HepG2 (cell line): Measurements from ENCODE around the gene CD300LF.

Source experiments
- ARNT ChIP-seq: fragments of 450-650 bp; IDR thresholded peaks from 2 replicates; pipeline ENCODE4 v1.6.1; 2017
- DR1 ChIP-seq: sonication (generic); formaldehyde crosslinking; IDR thresholded peaks from 2 replicates; pipeline ENCODE4 v1.8.0; 2021; ENCODE audit warnings: mild to moderate bottlenecking, missing genetic modification reagents, inconsistent platforms
- EP300 ChIP-seq, 3 experiments: sonication (generic) in 1 of 3; formaldehyde crosslinking in 1 of 3; IDR thresholded peaks; 2 replicates each; pipeline versions ENCODE4 v1.5.1 to v1.6.1; 2011 to 2020; ENCODE audit warnings: low read depth in 2 of 3, low read length in 2 of 3, borderline replicate concordance in 1 of 3, improper control_type of control experiment in 1 of 3, mild to moderate bottlenecking in 1 of 3, missing genetic modification reagents in 1 of 3, moderate library complexity in 1 of 3
- MYC ChIP-seq: sonication (generic); formaldehyde crosslinking; IDR thresholded peaks from 2 replicates; pipeline ENCODE4 v1.9.0; 2021; ENCODE audit warnings: missing genetic modification reagents, borderline replicate concordance
- ZNF260 ChIP-seq: sonication (generic); formaldehyde crosslinking; IDR thresholded peaks from 2 replicates; pipeline ENCODE4 v1.4.0; 2020; ENCODE audit warnings: missing genetic modification reagents, low read depth, mild to moderate bottlenecking, borderline replicate concordance
- ZSCAN12 ChIP-seq: sonication (generic); formaldehyde crosslinking; IDR thresholded peaks from 2 replicates; pipeline ENCODE4 v1.9.0; 2021; ENCODE audit warnings: mild to moderate bottlenecking, missing genetic modification reagents

DNA sequence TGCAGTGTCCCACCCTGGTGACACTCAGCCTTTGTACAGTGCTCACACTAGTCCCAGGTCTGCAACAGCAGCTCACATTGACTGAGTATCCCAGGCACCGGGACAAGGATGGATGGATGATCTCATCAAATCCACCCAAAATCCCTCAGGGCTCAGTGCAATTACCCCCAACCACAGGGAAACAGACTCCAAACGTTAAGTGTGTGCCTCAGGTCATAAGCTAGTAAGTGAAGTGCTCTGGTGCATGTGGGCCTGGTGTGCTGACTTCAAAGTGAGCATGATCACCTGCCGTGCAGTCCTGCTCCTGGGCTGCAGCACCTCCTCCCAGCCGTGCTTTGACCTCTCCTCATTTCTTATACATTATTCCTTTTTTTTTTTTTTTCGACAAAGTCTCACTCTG lies 58.0 kb downstream of the CD300LF start:
- TF ChIP-seq MYC (CRISPR knock-in tag) (no peak), ZSCAN12 (CRISPR knock-in tag) (no peak), EP300 (IDR thresholded peaks at IDR 0.05; ENCODE audit: low read depth in 2 of 2, low read length in 2 of 2) (no peak), EP300 (CRISPR knock-in tag; IDR thresholded peaks at IDR 0.05; ENCODE audit: borderline replicate concordance) (no peak), ZNF260 (CRISPR knock-in tag) (no peak), ARNT (no peak), DR1 (CRISPR knock-in tag) (no peak)
